Stomach (tissue), 9 donors: ENCODE measurements around the gene GNGT2. TPM values are rescaled to one million over a fixed set of nuclear protein-coding genes. Genes with fewer than 3 reads are reported as not detected.

Experiments
- DNase-seq, 2 donors: peaks; one replicate each; pipeline versions ENCODE4 v3.0.0 to v3.0.0-alpha.2; 2013 to 2019
- H3K27ac ChIP-seq, 5 donors: fragments of 200-600 bp in 4 of 5; sonication (generic) in 4 of 5; one replicate each; pipeline ENCODE4 v1.5.1; 2013 to 2019; ENCODE audit warnings: mild to moderate bottlenecking in 1 of 5, moderate library complexity in 1 of 5
- H3K27me3 ChIP-seq, 3 donors: fragments of 200-600 bp; sonication (generic); one replicate each; pipeline ENCODE4 v1.5.1; 2017 to 2019; ENCODE audit warnings: mixed run types in 1 of 3
- H3K36me3 ChIP-seq, 4 donors: fragments of 200-600 bp; sonication (generic); 1 replicate in 3 of 4; 2 replicates in 1 of 4; pipeline ENCODE4 v1.5.1; 2016 to 2019
- H3K4me1 ChIP-seq, 4 donors: fragments of 200-600 bp; sonication (generic); one replicate each; pipeline ENCODE4 v1.5.1; 2016 to 2019
- H3K4me3 ChIP-seq, 4 donors: fragments of 200-600 bp; sonication (generic) in 3 of 4; one replicate each; pipeline ENCODE4 v1.5.1; 2016 to 2019; ENCODE audit warnings: mild to moderate bottlenecking in 1 of 4
- H3K9me3 ChIP-seq, 4 donors: fragments of 200-600 bp; sonication (generic); one replicate each; pipeline ENCODE4 v1.5.1; 2016 to 2019
- CTCF ChIP-seq, 7 experiments: fragments of 450-650 bp in 4 of 7; fragments of 200-600 bp in 3 of 7; sonication (generic) in 3 of 7; IDR thresholded peaks; one replicate each; pipeline ENCODE4 v1.5.1; 2016 to 2019; ENCODE audit warnings: antibody characterized with exemption in 7 of 7, control low read depth in 2 of 7, mild to moderate bottlenecking in 1 of 7
- EP300 ChIP-seq: sonication (generic); formaldehyde crosslinking; IDR thresholded peaks from one replicate; pipeline ENCODE4 v1.6.1; 2017; ENCODE audit warnings: antibody characterized with exemption
- POLR2A ChIP-seq, 4 donors: fragments of 450-650 bp; IDR thresholded peaks; one replicate each; pipeline ENCODE4 v1.6.1; 2016; ENCODE audit warnings: antibody characterized with exemption in 4 of 4, control low read depth in 2 of 4, mild to moderate bottlenecking in 1 of 4, moderate library complexity in 1 of 4
- POLR2AphosphoS5 ChIP-seq, 3 donors: sonication (generic); formaldehyde crosslinking; IDR thresholded peaks; one replicate each; pipeline ENCODE4 v1.6.1; 2016; ENCODE audit warnings: antibody characterized with exemption in 3 of 3
- WGBS, 5 donors: extraction: QIAGEN DNeasy Blood & Tissue Kit in 3 of 5; methylation state at CpG; one replicate each; pipeline versions ENCODE4 v1.1.5 to v1.1.7; 2013 to 2018; 5-methylcytosine and 5-hydroxymethylcytosine counted together
- intact Hi-C: fragments of 100-400 bp; cut with DNase I; formaldehyde crosslinking; loops from one replicate; pipeline ENCODE4 v1.15.1; 2023; ENCODE audit warnings: low total_unique reads
- polyA plus RNA-seq, 3 donors: library from polyadenylated mRNA; stranded (reverse); fragments of 200-250 nt; gene quantifications; one replicate each; pipeline ENCODE4 v1.2.3, GENCODE V29; 2013
- total RNA-seq, 5 donors: library from RNA; depleted of rRNA; stranded (reverse); fragments of >200 nt; gene quantifications; one replicate each; pipeline versions ENCODE4 v1.1.0 to v1.2.3, GENCODE V29; 2014 to 2016
- donor health status: healthy with polysubstance abuse.
- donor health status: Bipolar disorder and iron deficiency.
- donor health status: healthy.

GNGT2 gene
- total and polyA plus RNA-seq, 8 donors: 1.6 to 134 (median 2.8) TPM; not detected in 2

DNA sequence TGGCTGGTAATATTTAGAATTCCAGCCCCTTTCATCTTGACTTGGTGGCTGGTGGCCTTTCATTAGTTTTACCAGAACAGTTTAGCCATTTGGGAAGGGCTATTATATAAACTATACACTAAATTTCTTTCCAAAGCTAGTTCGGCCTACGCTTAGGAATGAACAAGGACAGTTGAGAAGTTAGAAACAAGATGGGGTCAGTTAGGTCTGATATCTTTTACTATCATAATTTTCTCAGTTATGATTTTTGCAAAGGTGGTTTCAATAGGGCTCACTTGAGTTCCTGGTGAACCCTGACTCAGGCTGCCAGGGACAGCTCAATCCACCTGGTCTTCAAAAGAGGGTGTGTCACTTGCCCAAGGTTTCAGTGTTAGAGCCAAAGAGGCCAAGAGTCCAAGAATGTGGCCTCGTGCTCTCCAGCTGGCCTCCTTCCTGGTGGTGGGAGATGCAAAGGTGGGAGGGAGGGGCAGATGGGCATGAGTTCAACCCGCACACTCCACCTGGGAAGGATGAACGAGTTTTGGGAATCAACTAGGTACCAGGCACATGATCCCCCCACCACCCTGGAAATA, 24.2 kb upstream of the GNGT2 start:
- Histone ChIP-seq H3K4me3 (no peak overlapping the region), H3K9me3 (no peaks in the 10 kb centered on the region), H3K27me3 (peaks cover 0 to 16% (median 11%) of the 10 kb centered on the region in 3 donors), H3K36me3 (no peaks in the 10 kb centered on the region), H3K27ac (no peak overlapping the region), H3K4me1 (peaks cover 8 to 21% (median 19%) of the 10 kb centered on the region in 4 donors)
- no peak for TF ChIP-seq POLR2A (IDR thresholded peaks at IDR 0.05)
- TF ChIP-seq CTCF (IDR thresholded peaks at IDR 0.05): no peak
- TF ChIP-seq EP300: no peak
- TF ChIP-seq POLR2AphosphoS5 (IDR thresholded peaks at IDR 0.05): no peak
- no peak for DNase-seq
- intact Hi-C loops: no loop called here
- WGBS, 5 donors: 68 to 81% (median 77%) methylated on average over 4 to 5 of the region's 5 CpGs

- H3K9me3 ChIP-seq: no peaks in the 10 kb centered on the region
- no peak for TF ChIP-seq CTCF (IDR thresholded peaks at IDR 0.05)
- no peak for TF ChIP-seq EP300
- no peak for TF ChIP-seq POLR2AphosphoS5 (IDR thresholded peaks at IDR 0.05)
- no peak for TF ChIP-seq POLR2A (IDR thresholded peaks at IDR 0.05)
- peak overlapping the region in 2 of 4 donors; percentile 58 to 60 for H3K4me3 ChIP-seq
- intact Hi-C loops: no loop called here
- H3K27ac ChIP-seq: no peak overlapping the region
- no peak for DNase-seq
- no peaks in the 10 kb centered on the region for H3K36me3 ChIP-seq
- H3K27me3 ChIP-seq: peaks cover 0 to 43% (median 23%) of the 10 kb centered on the region in 3 donors
- 63 to 78% (median 66%) methylated on average over 7 of the region's 7 CpGs for WGBS, 5 donors
- H3K4me1 ChIP-seq: peaks cover 8 to 32% (median 20%) of the 10 kb centered on the region in 4 donors
Observed at GRCh38 chr17:49231563-49231894, 21.2 kb upstream of the GNGT2 start.

GRCh38 chr17:49230636-49231562, 20.5 kb upstream of the GNGT2 start, which contains the start of gene PHOSPHO1:
Gene PHOSPHO1, minus strand, starts transcription at chr17:49230787. Its CDS starts 4,096 bp downstream, at chr17:49226691.
- peak within 1 kb of the TSS in 3 of 5 donors; percentile 11 to 46 (median 32) for H3K27ac ChIP-seq
- 3 to 11% (median 4%) methylated on average over 15 to 58 of the region's 58 CpGs for WGBS, 5 donors
- no peaks in the 10 kb centered on the region for H3K9me3 ChIP-seq
- H3K4me3 ChIP-seq: peak within 1 kb of the TSS; percentile 49 to 60 (median 54)
- DNase-seq: peak; percentile 86 to 95
- intact Hi-C loops: no loop called here
- TF ChIP-seq CTCF (IDR thresholded peaks at IDR 0.05) (no peak), POLR2AphosphoS5 (IDR thresholded peaks at IDR 0.05) (peak in 2 of 3 donors; percentile 14 to 66), EP300 (no peak), POLR2A (IDR thresholded peaks at IDR 0.05) (no peak)
- peaks cover 8 to 32% (median 20%) of the 10 kb centered on the region in 4 donors for H3K4me1 ChIP-seq
- no peaks in the 10 kb centered on the region for H3K36me3 ChIP-seq
- peaks cover 0 to 49% (median 26%) of the 10 kb centered on the region in 3 donors for H3K27me3 ChIP-seq

DNA sequence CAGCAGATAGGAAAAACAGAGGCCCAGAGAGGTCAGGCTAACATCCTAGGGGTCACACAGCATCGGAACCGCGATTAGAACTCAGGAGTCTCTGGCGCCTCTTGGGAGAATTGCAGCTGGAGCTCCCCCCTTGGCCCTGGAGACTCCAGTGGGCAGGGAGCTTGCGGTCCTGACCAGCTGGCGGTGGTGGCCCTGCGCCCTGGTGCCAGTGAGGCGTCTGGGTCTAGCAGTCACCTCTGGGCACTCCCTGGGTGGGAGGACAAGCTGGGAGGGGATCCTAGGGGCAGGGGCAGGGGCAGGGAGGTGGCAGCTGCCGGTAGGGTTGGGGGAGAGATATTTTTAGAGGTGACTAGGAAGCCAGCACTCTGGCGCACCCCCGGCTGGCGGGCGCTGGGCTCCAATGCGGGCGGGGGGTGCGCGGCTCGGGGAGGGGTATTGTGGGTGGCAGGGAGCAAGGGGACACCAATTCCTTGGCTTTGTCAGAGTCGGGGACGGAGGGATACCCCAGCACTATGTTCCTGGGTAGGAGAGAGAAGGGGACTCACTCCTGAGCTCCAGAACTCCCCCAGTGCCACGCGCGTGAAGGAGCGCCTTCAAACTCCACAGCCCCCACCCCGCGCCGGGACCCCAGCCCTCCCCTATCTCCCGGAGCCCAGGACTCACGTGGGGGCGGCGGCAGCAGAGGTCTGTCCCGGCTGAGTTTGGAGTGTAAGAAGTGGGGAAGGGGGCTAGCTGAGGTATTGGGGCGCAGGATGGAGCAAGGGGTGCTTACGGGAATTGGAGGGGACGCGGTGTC, 19.6 kb upstream of the GNGT2 start:
- H3K4me3 ChIP-seq: peak overlapping the region; percentile 49 to 60 (median 54)
- peaks cover under 1 to 58% (median 33%) of the 10 kb centered on the region in 3 donors for H3K27me3 ChIP-seq
- intact Hi-C loops: loop anchor here (5.0 to 10.0 kb wide), 2 partner anchors 48 to 65 kb away; no protein-coding TSS in a partner anchor
- H3K9me3 ChIP-seq: no peaks in the 10 kb centered on the region
- no peak for TF ChIP-seq POLR2A (IDR thresholded peaks at IDR 0.05)
- TF ChIP-seq POLR2AphosphoS5 (IDR thresholded peaks at IDR 0.05): no peak
- TF ChIP-seq EP300: no peak
- no peak for TF ChIP-seq CTCF (IDR thresholded peaks at IDR 0.05)
- no peak for DNase-seq
- peak overlapping the region in 2 of 5 donors; percentile 32 to 46 for H3K27ac ChIP-seq
- peaks cover 8 to 32% (median 21%) of the 10 kb centered on the region in 4 donors for H3K4me1 ChIP-seq
- WGBS, 5 donors: 3 to 8% (median 7%) methylated on average over 27 to 36 of the region's 36 CpGs
- no peaks in the 10 kb centered on the region for H3K36me3 ChIP-seq
